H9 (cell line): ENCODE results near the gene TDRD5. TPM values are rescaled to one million over a fixed set of nuclear protein-coding genes. Genes with fewer than 3 reads are reported as not detected.

ENCODE experiments used
- DNase-seq: peaks from one replicate; pipeline ENCODE4 v3.0.0-alpha.2; 2017
- H2AFZ ChIP-seq: one replicate; pipeline ENCODE4 v1.6.1; 2013; ENCODE audit warnings: mild to moderate bottlenecking, low read length, control low read depth, moderate library complexity
- H2AK5ac ChIP-seq: 2 replicates; pipeline ENCODE4 v1.6.1; 2013; ENCODE audit warnings: low read length, control low read depth, mixed read lengths; ENCODE audit not compliant: insufficient read length
- H2BK120ac ChIP-seq: one replicate; pipeline ENCODE4 v1.6.1; 2013; ENCODE audit warnings: low read depth, mild to moderate bottlenecking, low read length, control low read depth, inconsistent platforms; ENCODE audit not compliant: poor library complexity, severe bottlenecking
- H2BK12ac ChIP-seq: 2 replicates; pipeline ENCODE4 v1.6.1; 2013; ENCODE audit warnings: low read length, control low read depth, mixed read lengths, low read depth; ENCODE audit not compliant: insufficient read length
- H2BK15ac ChIP-seq: 2 replicates; pipeline ENCODE4 v1.6.1; 2013; ENCODE audit warnings: low read depth, low read length, control low read depth
- H2BK20ac ChIP-seq: one replicate; pipeline ENCODE4 v1.6.1; 2013; ENCODE audit warnings: low read depth, mild to moderate bottlenecking, low read length, control low read depth, inconsistent platforms; ENCODE audit not compliant: poor library complexity, severe bottlenecking
- H2BK5ac ChIP-seq: 2 replicates; pipeline ENCODE4 v1.6.1; 2013; ENCODE audit warnings: low read length, control low read depth, mixed read lengths; ENCODE audit not compliant: insufficient read length
- H3K14ac ChIP-seq: 2 replicates; pipeline ENCODE4 v1.6.1; 2013; ENCODE audit warnings: low read length, control low read depth; ENCODE audit not compliant: insufficient read depth
- H3K18ac ChIP-seq: 2 replicates; pipeline ENCODE4 v1.6.1; 2013; ENCODE audit warnings: low read depth, mild to moderate bottlenecking, mixed read lengths, low read length, control low read depth; ENCODE audit not compliant: insufficient read length
- H3K23ac ChIP-seq: 2 replicates; pipeline ENCODE4 v1.6.1; 2013; ENCODE audit warnings: low read length, control low read depth, mixed read lengths, low read depth; ENCODE audit not compliant: insufficient read length
- H3K23me2 ChIP-seq: 2 replicates; pipeline ENCODE4 v1.6.1; 2013; ENCODE audit warnings: low read depth, mild to moderate bottlenecking, mixed read lengths, low read length, control low read depth; ENCODE audit not compliant: insufficient read length, poor library complexity, severe bottlenecking
- H3K27ac ChIP-seq: 2 replicates; pipeline ENCODE4 v1.5.1; 2013; ENCODE audit warnings: low read length, control low read depth, mixed read lengths, low read depth; ENCODE audit not compliant: insufficient read length
- H3K27me3 ChIP-seq: 2 replicates; pipeline ENCODE4 v1.6.1; 2013; ENCODE audit warnings: low read length, control low read depth, inconsistent platforms; ENCODE audit not compliant: insufficient read depth
- H3K4ac ChIP-seq: 2 replicates; pipeline ENCODE4 v1.6.1; 2013; ENCODE audit warnings: low read depth, mild to moderate bottlenecking, control low read depth, inconsistent platforms, low read length, moderate library complexity
- H3K4me1 ChIP-seq: 2 replicates; pipeline ENCODE4 v1.6.1; 2013; ENCODE audit warnings: low read length, control low read depth, inconsistent platforms; ENCODE audit not compliant: insufficient read depth
- H3K4me2 ChIP-seq: 2 replicates; pipeline ENCODE4 v1.6.1; 2013; ENCODE audit warnings: low read length, control low read depth, mixed read lengths; ENCODE audit not compliant: insufficient read length, insufficient read depth
- H3K56ac ChIP-seq: 2 replicates; pipeline ENCODE4 v1.6.1; 2013; ENCODE audit warnings: low read depth, mild to moderate bottlenecking, mixed read lengths, low read length, control low read depth; ENCODE audit not compliant: insufficient read length
- H3K79me1 ChIP-seq: 2 replicates; pipeline ENCODE4 v1.6.1; 2013; ENCODE audit warnings: low read depth, mild to moderate bottlenecking, moderate library complexity, low read length, control low read depth, inconsistent platforms; ENCODE audit not compliant: insufficient read depth, poor library complexity, severe bottlenecking
- H3K79me2 ChIP-seq: 2 replicates; pipeline ENCODE4 v1.6.1; 2013; ENCODE audit warnings: low read length, control low read depth, inconsistent platforms; ENCODE audit not compliant: insufficient read depth
- H3K9ac ChIP-seq: 2 replicates; pipeline ENCODE4 v1.6.1; 2013; ENCODE audit warnings: low read length, control low read depth, mixed read lengths; ENCODE audit not compliant: insufficient read length; ENCODE audit errors: extremely low read depth
- H3K9me3 ChIP-seq: one replicate; pipeline ENCODE4 v1.6.1; 2013; ENCODE audit warnings: low read depth, low read length, inconsistent platforms; ENCODE audit not compliant: control insufficient read depth
- H3T11ph ChIP-seq: one replicate; pipeline ENCODE4 v1.6.1; 2013; ENCODE audit warnings: mild to moderate bottlenecking, low read length, control low read depth, inconsistent platforms
- H4K20me1 ChIP-seq: one replicate; pipeline ENCODE4 v1.6.1; 2013; ENCODE audit not compliant: control insufficient read depth, insufficient read length, insufficient read depth
- H4K5ac ChIP-seq: 2 replicates; pipeline ENCODE4 v1.6.1; 2013; ENCODE audit warnings: low read depth, mild to moderate bottlenecking, mixed read lengths, low read length, control low read depth; ENCODE audit not compliant: insufficient read length
- H4K8ac ChIP-seq: replicated peaks from 2 replicates; pipeline ENCODE4 v1.6.1; 2013; ENCODE audit warnings: low read length, control low read depth, mixed read lengths, low read depth; ENCODE audit not compliant: insufficient read length
- H4K91ac ChIP-seq: 2 replicates; pipeline ENCODE4 v1.6.1; 2013; ENCODE audit warnings: low read depth, mild to moderate bottlenecking, moderate library complexity, mixed read lengths, low read length, control low read depth; ENCODE audit not compliant: insufficient read length
- H3K27ac Mint-ChIP-seq, 3 experiments: 2 replicates in 2 of 3; 3 replicates in 1 of 3; pipeline ENCODE4 v1.8.0; 2020 to 2021; ENCODE audit warnings: mixed read lengths in 3 of 3, mild to moderate bottlenecking in 1 of 3, moderate library complexity in 1 of 3
- H3K27me3 Mint-ChIP-seq: 2 replicates; pipeline ENCODE4 v1.8.0; 2021; ENCODE audit warnings: low read depth, mild to moderate bottlenecking, moderate library complexity, mixed read lengths
- H3K36me3 Mint-ChIP-seq, 3 experiments: 2 replicates in 2 of 3; 3 replicates in 1 of 3; pipeline ENCODE4 v1.8.0; 2020 to 2021; ENCODE audit warnings: low read depth in 3 of 3, mixed read lengths in 3 of 3; ENCODE audit not compliant: insufficient read depth in 1 of 3
- H3K4me1 Mint-ChIP-seq, 2 experiments: 2 replicates each; pipeline ENCODE4 v1.8.0; 2020; ENCODE audit warnings: mixed read lengths in 2 of 2
- H3K4me3 Mint-ChIP-seq, 2 experiments: 2 replicates in 1 of 2; 3 replicates in 1 of 2; pipeline ENCODE4 v1.8.0; 2020 to 2021; ENCODE audit warnings: mild to moderate bottlenecking in 2 of 2, mixed read lengths in 2 of 2, moderate library complexity in 1 of 2
- H3K9me3 Mint-ChIP-seq, 2 experiments: 2 replicates in 1 of 2; 3 replicates in 1 of 2; pipeline ENCODE4 v1.8.0; 2020; ENCODE audit warnings: mild to moderate bottlenecking in 2 of 2, mixed read lengths in 2 of 2, moderate library complexity in 1 of 2
- CTCF ChIP-seq: fragments of 200-600 bp; sonication (generic); conservative IDR thresholded peaks from 3 replicates; pipeline ENCODE4 v1.8.0; 2021; ENCODE audit warnings: antibody characterized with exemption, mild to moderate bottlenecking
- WGBS: extraction: QIAGEN DNeasy Blood & Tissue Kit; methylation state at CpG from one replicate; pipeline ENCODE4 v1.1.7; 2013; ENCODE audit warnings: missing lambda C conversion rate, low lambda C conversion rate, mixed read lengths; ENCODE audit not compliant: insufficient read length; ENCODE audit errors: extremely low coverage; 5-methylcytosine and 5-hydroxymethylcytosine counted together
- total RNA-seq: library from RNA; stranded (reverse); gene quantifications from 2 replicates; pipeline ENCODE4 v1.2.1, GENCODE V29; 2021

The TDRD5 gene
- total RNA-seq, 1 experiment from 2014 or later, result 0.33 TPM

- Histone ChIP-seq H3K4me2 (no peak overlapping the region), H3K18ac (no peak overlapping the region), H3T11ph (no peak overlapping the region), H2BK120ac (no peak overlapping the region), H3K27ac (no peak overlapping the region), H3K79me2 (no peaks in the 10 kb centered on the region), H3K23ac (no peak overlapping the region), H3K79me1 (no peaks in the 10 kb centered on the region), H3K9me3 (no peaks in the 10 kb centered on the region), H3K23me2 (no peaks in the 10 kb centered on the region), H2BK5ac (no peak overlapping the region), H3K27me3 (no peaks in the 10 kb centered on the region), H3K9ac (no peak overlapping the region), H3K14ac (no peak overlapping the region), H3K4ac (no peak overlapping the region), H3K4me1 (no peaks in the 10 kb centered on the region), H2BK15ac (no peak overlapping the region), H2AFZ (no peak overlapping the region), H3K56ac (no peak overlapping the region), H4K8ac (no peak overlapping the region), H2BK12ac (no peak overlapping the region), H2BK20ac (no peak overlapping the region), H4K20me1 (no peaks in the 10 kb centered on the region), H2AK5ac (no peak overlapping the region), H4K91ac (no peak overlapping the region), H4K5ac (no peak overlapping the region)
- Mint-ChIP-seq H3K9me3 (peaks cover 5 to 12% of the 10 kb centered on the region in 2 experiments; a peak in 3 of 5 replicates), H3K36me3 (peaks cover 2 to 10% (median 5%) of the 10 kb centered on the region in 3 experiments; a peak in 5 of 7 replicates), H3K4me1 (no peaks in the 10 kb centered on the region), H3K27ac (no peak overlapping the region), H3K4me3 (no peak overlapping the region), H3K27me3 (no peaks in the 10 kb centered on the region)
- DNase-seq, result no peak
- WGBS, result no CpG with 5 or more reads among the region's 1 CpG
- no peak for TF ChIP-seq CTCF
Observed at GRCh38 chr1:179601093-179601492, 9.5 kb downstream of the TDRD5 start.
